Ovary (tissue), 9 donors: Measurements from ENCODE around the gene RIPOR3. TPM values are rescaled to one million over a fixed set of nuclear protein-coding genes. Genes with fewer than 3 reads are reported as not detected.
A peak's percentile ranks its signal among the peaks of the same experiment; 100 is the strongest.
"Not testable (repeated sequence)": the region's sequence is repeated elsewhere in the genome, so short reads cannot be mapped to it uniquely, and the experiment has no call there.

Experiments used
- DNase-seq, 5 donors: peaks; one replicate each; pipeline ENCODE4 v3.0.0-alpha.2; 2019 to 2020
- H3K27ac ChIP-seq, 2 donors: fragments of 200-600 bp; one replicate each; pipeline versions ENCODE4 v1.5.1 to v1.8.0; 2019 to 2022
- H3K27me3 ChIP-seq: fragments of 200-600 bp; one replicate; pipeline ENCODE4 v1.8.0; 2022
- H3K36me3 ChIP-seq: fragments of 200-600 bp; sonication (generic); one replicate; pipeline ENCODE4 v1.5.1; 2019
- H3K4me1 ChIP-seq: one replicate; pipeline ENCODE4 v1.8.1; 2013; ENCODE audit warnings: mild to moderate bottlenecking, moderate library complexity; ENCODE audit not compliant: insufficient read depth
- H3K4me3 ChIP-seq: fragments of 200-600 bp; sonication (generic); one replicate; pipeline ENCODE4 v1.5.1; 2017
- H3K9me3 ChIP-seq, 2 donors: fragments of 200-600 bp in 1 of 2; sonication (generic) in 1 of 2; one replicate each; pipeline versions ENCODE4 v1.5.1 to v1.8.1; 2013 to 2019; ENCODE audit warnings: mild to moderate bottlenecking in 1 of 2, moderate library complexity in 1 of 2
- EP300 ChIP-seq: sonication (generic); formaldehyde crosslinking; IDR thresholded peaks from one replicate; pipeline ENCODE4 v1.6.1; 2017; ENCODE audit warnings: antibody characterized with exemption
- POLR2A ChIP-seq: fragments of 450-650 bp; IDR thresholded peaks from one replicate; pipeline ENCODE4 v1.6.1; 2017; ENCODE audit warnings: antibody characterized with exemption, mild to moderate bottlenecking, moderate library complexity
- WGBS, 3 donors: extraction: QIAGEN DNeasy Blood & Tissue Kit in 1 of 3; methylation state at CpG; one replicate each; pipeline versions ENCODE4 v1.1.5 to v1.1.7; 2013 to 2017; 5-methylcytosine and 5-hydroxymethylcytosine counted together
- intact Hi-C, 4 donors: fragments of 100-400 bp; cut with DNase I; formaldehyde crosslinking; loops; one replicate each; pipeline versions ENCODE4 v1.11.0 to v1.15.1; 2022 to 2023
- polyA plus RNA-seq, 2 donors: library from polyadenylated mRNA; stranded (reverse); fragments of 200-250 nt in 1 of 2; fragments of 350-450 nt in 1 of 2; fragmentation: Illumina TruSeq in 1 of 2; extraction: RNeasy Lipid Tissue Mini Kit (QIAGEN cat#74804) in 1 of 2; gene quantifications; one replicate each; pipeline ENCODE4 v1.2.3, GENCODE V29; 2013 to 2014
- total RNA-seq, 7 donors: library from RNA; depleted of rRNA in 2 of 7; stranded (reverse); fragments of >200 nt in 2 of 7; fragmentation: NEBNext Ultra II Directional in 3 of 7; extraction: Animal tissue kit (Norgen Biotek cat#: 25700) in 3 of 7; gene quantifications; one replicate each; pipeline versions ENCODE4 v1.1.0 to v1.2.4, GENCODE V29; 2016 to 2023
- TF ChIP-seq, protein P1 (sequence below), 3 donors: fragments of 450-650 bp in 2 of 3; fragments of 200-600 bp in 1 of 3; IDR thresholded peaks; one replicate each; pipeline versions ENCODE4 v1.5.1 to v1.8.0; 2016 to 2022; ENCODE audit warnings: antibody characterized with exemption in 3 of 3, mild to moderate bottlenecking in 1 of 3
- donor health status: DM: no; HTN: no; CAD: no; lungs with moderate emphysema.
- donor health status: DM: no; HTN: no; CAD: no.
- donor health status: Bipolar disorder and iron deficiency.
- donor health status: DM: yes; HTN: yes; CAD: no.
- donor health status: DM: no; HTN: no; CAD: no.
- donor health status: DM: yes; HTN: yes; CAD: no.

RIPOR3 gene
- total and polyA plus RNA-seq, 9 donors = 1.3 to 22.7 (median 8.0) TPM

DNA sequence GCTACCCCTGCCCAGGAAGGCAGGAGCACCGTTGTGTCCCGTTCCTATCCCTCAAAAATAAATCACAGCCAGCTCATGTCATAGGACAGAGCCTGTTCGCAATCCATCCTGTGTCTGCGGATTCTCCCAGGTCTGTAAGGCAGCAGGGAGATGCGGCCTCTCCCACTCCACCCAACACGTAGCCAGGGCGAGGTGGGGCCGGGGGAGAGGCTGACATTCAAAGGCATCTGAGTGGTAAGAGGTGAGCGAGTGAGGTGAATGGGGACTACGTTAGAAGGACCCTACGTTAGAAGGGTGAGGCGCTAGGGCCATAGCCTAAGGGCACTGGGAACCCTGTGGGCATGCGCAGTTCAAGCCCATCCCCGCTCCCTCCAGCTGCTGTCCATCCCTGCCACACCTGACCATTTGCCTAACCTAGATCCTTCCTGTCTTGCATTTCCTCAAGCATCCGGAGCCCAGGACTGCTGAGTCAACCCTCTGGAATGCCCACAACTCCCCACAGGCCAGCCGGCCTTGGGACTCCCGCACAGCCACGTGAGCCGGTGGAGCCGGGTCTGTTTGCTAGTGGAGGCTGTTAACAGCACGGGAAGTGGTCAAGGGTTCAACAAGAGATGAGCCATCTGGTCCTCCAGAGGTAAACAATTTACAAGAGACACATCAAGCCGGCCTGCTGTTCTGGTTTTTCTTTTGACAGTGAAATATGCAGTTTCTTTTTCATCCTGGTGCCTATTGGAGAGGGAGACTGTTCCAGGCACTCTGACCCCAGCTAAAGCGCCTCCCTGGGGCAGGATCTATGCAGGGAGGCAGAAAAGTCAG lies 45.9 kb downstream of the RIPOR3 start:
- Histone ChIP-seq H3K27ac (peak overlapping the region in 1 of 2 donors; percentile 80), H3K4me3 (no peak overlapping the region)

GRCh38 chr20:50642288-50642803 lies 49.0 kb downstream of the RIPOR3 start:
- Histone ChIP-seq H3K9me3 (no peaks in the 10 kb centered on the region), H3K36me3 (no peaks in the 10 kb centered on the region), H3K27me3 (no peaks in the 10 kb centered on the region), H3K27ac (no peak overlapping the region), H3K4me1 (peaks cover 10% of the 10 kb centered on the region), H3K4me3 (no peak overlapping the region)
- TF ChIP-seq, protein P1, sequence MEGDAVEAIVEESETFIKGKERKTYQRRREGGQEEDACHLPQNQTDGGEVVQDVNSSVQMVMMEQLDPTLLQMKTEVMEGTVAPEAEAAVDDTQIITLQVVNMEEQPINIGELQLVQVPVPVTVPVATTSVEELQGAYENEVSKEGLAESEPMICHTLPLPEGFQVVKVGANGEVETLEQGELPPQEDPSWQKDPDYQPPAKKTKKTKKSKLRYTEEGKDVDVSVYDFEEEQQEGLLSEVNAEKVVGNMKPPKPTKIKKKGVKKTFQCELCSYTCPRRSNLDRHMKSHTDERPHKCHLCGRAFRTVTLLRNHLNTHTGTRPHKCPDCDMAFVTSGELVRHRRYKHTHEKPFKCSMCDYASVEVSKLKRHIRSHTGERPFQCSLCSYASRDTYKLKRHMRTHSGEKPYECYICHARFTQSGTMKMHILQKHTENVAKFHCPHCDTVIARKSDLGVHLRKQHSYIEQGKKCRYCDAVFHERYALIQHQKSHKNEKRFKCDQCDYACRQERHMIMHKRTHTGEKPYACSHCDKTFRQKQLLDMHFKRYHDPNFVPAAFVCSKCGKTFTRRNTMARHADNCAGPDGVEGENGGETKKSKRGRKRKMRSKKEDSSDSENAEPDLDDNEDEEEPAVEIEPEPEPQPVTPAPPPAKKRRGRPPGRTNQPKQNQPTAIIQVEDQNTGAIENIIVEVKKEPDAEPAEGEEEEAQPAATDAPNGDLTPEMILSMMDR (IDR thresholded peaks at IDR 0.05) = no peak
- TF ChIP-seq POLR2A = no peak
- no peak for TF ChIP-seq EP300
- DNase-seq = no peak
- 50 to 54% (median 51%) methylated on average over 4 of the region's 4 CpGs for WGBS, 3 donors
- intact Hi-C loops = loop anchor here in 1 of 4 donors (5.0 kb wide), 1 partner anchor 85 kb away; no protein-coding TSS in a partner anchor

More for the DNA sequence above, 45.9 kb downstream of the RIPOR3 start:
- H3K9me3 ChIP-seq = no peaks in the 10 kb centered on the region
- no peaks in the 10 kb centered on the region for H3K27me3 ChIP-seq
- intact Hi-C loops = no loop called here
- peaks cover 10% of the 10 kb centered on the region for H3K4me1 ChIP-seq
- H3K36me3 ChIP-seq = no peaks in the 10 kb centered on the region
- 13 to 23% (median 18%) methylated on average over 23 of the region's 23 CpGs for WGBS, 3 donors
- peak; percentile 88 to 98 (median 89) for DNase-seq
- TF ChIP-seq, protein P1 (IDR thresholded peaks at IDR 0.05) = no peak
- TF ChIP-seq EP300 (no peak), POLR2A (no peak)

GRCh38 chr20:50641625-50642287 lies 49.6 kb downstream of the RIPOR3 start:
- H3K9me3 ChIP-seq, DNase-seq, H3K36me3 ChIP-seq, H3K27me3 ChIP-seq, H3K27ac ChIP-seq, H3K4me3 ChIP-seq: not testable (repeated sequence)
- WGBS, 3 donors = 63 to 81% (median 71%) methylated on average over 9 to 11 of the region's 11 CpGs
- intact Hi-C loops = loop anchor here in 1 of 4 donors (5.0 kb wide), 1 partner anchor 86 kb away; no protein-coding TSS in a partner anchor
- peaks cover 13% of the 10 kb centered on the region for H3K4me1 ChIP-seq

DNA sequence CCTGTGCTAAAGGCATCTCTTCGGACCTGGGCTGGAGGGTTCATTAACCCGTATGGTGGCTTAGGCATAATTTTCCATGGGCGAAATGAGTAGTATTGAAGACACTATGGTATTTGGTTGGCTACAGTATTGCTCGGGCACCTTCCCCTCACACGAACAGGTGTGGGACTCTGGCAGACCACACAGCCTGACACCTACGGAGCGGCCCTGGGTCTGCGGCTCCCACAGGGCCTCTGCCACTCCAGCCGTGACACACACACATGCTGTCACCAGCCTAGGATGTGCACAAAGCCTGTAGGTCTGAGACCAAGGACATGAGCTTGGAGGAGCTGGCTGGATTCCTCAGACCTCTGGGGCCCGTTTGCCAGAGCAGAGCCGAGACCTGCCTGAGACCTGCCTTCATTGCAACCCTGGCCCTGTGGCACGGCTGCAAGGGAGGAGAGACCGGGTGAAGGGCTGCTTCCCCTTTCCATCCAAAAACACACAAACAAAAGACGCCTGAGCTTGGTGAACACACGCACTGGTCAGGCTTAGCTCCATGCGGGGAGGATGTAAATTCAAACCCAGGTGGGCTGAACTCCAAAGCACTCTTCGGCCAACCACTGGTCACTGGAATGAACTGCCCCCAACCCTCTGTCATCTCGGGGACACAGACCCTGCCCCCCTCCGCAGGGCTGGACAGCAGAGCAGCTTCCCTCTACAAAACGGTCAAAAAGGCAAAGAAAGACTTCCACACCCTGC lies 51.2 kb downstream of the RIPOR3 start:
- H3K36me3 ChIP-seq, H3K4me3 ChIP-seq, H3K9me3 ChIP-seq, H3K27ac ChIP-seq, H3K27me3 ChIP-seq, DNase-seq: not testable (repeated sequence)
- H3K4me1 ChIP-seq = peaks cover 12% of the 10 kb centered on the region
- WGBS, 3 donors = 65 to 84% (median 84%) methylated on average over 6 to 19 of the region's 20 CpGs
- intact Hi-C loops = loop anchor here in 1 of 4 donors (5.0 kb wide), 1 partner anchor 87 kb away; no protein-coding TSS in a partner anchor

- H3K4me3 ChIP-seq, H3K27ac ChIP-seq, H3K36me3 ChIP-seq, H3K27me3 ChIP-seq, H3K9me3 ChIP-seq, intact Hi-C loops: not testable (repeated sequence)
- peak in 3 of 5 donors; percentile 49 to 70 (median 64) for DNase-seq
- peaks cover 13% of the 10 kb centered on the region for H3K4me1 ChIP-seq
- 60 to 68% (median 62%) methylated on average over 12 to 15 of the region's 15 CpGs for WGBS, 3 donors
Measured at GRCh38 chr20:50638015-50638847, 53.1 kb downstream of the RIPOR3 start.
